NCI-H524 (cell line): ENCODE results near the gene TPI1.
"Not testable (repeated sequence)": the region's sequence is repeated elsewhere in the genome, so short reads cannot be mapped to it uniquely, and the experiment has no call there.

Experiments used
- DNase-seq, 2 experiments: peaks; one replicate each; lab custom pipeline; 2025; lab: John Stamatoyannopoulos, UW

Gene TPI1

GRCh38 chr12:6894321-6894720, 27.0 kb downstream of the TPI1 start:
- no peak for DNase-seq

GRCh38 chr12:6896846-6897435, 29.6 kb downstream of the TPI1 start:
- peak in 1 of 2 experiments; percentile 20 for DNase-seq

GRCh38 chr12:6899427-6899826, 32.1 kb downstream of the TPI1 start:
- no peak for DNase-seq

- no peak for DNase-seq
Observed at GRCh38 chr12:6899837-6900519, 32.6 kb downstream of the TPI1 start.

- DNase-seq: no peak
Observed at GRCh38 chr12:6902448-6902847, 35.1 kb downstream of the TPI1 start.

GRCh38 chr12:6903722-6904121, 36.4 kb downstream of the TPI1 start:
- DNase-seq: no peak

- peak; percentile 93 to 95 for DNase-seq
Observed at GRCh38 chr12:6904280-6905276, 37.2 kb downstream of the TPI1 start, which contains the start of gene LRRC23. TSS of gene LRRC23 (plus strand) at chr12:6904822. CDS start at chr12:6905634, 812 bp downstream.

- DNase-seq: no peak
Observed at GRCh38 chr12:6905414-6906040, 38.2 kb downstream of the TPI1 start.

GRCh38 chr12:6908141-6908540, 40.8 kb downstream of the TPI1 start:
- DNase-seq: not testable (repeated sequence)

GRCh38 chr12:6909421-6910145, 42.3 kb downstream of the TPI1 start:
- DNase-seq: no peak

- DNase-seq: no peak
Observed at GRCh38 chr12:6912164-6912935, 45.0 kb downstream of the TPI1 start.

- peak in 1 of 2 experiments; percentile 55 for DNase-seq
Observed at GRCh38 chr12:6914246-6914946, 47.1 kb downstream of the TPI1 start, which contains the start of gene ENO2. TSS of gene ENO2 (plus strand) at chr12:6914580. CDS start at chr12:6915833, 1,253 bp downstream.

- no peak for DNase-seq
Observed at GRCh38 chr12:6914947-6915788, 47.8 kb downstream of the TPI1 start.

GRCh38 chr12:6915789-6916285, 48.5 kb downstream of the TPI1 start:
- DNase-seq: no peak

- no peak for DNase-seq
Observed at GRCh38 chr12:6916426-6917200, 49.3 kb downstream of the TPI1 start.

- no peak for DNase-seq
Observed at GRCh38 chr12:6917491-6918231, 50.3 kb downstream of the TPI1 start.

GRCh38 chr12:6919588-6919987, 52.3 kb downstream of the TPI1 start:
- no peak for DNase-seq
